ENCODE measurements around the gene PARP6.
"Not testable (repeated sequence)": the region's sequence is repeated elsewhere in the genome, so short reads cannot be mapped to it uniquely, and the experiment has no call there.

Gene PARP6

DNA sequence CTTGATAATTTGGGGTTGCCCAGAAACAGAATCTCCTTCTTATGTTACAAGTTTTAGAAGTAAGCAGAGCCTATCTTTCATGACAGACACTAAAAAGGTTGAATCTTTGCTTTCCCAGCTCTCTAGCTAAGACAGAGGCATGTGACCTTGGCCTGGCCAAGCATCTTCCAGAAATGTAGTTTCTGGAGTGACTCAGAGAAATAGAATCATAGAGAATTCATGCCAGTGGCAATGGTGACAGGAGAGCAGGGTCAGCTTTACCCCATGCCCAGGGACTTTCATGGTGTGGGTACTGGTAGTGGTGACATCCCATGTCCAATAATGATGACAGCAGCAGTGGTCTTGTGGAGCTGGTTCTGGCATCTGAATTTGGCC, 4.0 kb upstream of the PARP6 start:
- no peak for DNase-seq

DNA sequence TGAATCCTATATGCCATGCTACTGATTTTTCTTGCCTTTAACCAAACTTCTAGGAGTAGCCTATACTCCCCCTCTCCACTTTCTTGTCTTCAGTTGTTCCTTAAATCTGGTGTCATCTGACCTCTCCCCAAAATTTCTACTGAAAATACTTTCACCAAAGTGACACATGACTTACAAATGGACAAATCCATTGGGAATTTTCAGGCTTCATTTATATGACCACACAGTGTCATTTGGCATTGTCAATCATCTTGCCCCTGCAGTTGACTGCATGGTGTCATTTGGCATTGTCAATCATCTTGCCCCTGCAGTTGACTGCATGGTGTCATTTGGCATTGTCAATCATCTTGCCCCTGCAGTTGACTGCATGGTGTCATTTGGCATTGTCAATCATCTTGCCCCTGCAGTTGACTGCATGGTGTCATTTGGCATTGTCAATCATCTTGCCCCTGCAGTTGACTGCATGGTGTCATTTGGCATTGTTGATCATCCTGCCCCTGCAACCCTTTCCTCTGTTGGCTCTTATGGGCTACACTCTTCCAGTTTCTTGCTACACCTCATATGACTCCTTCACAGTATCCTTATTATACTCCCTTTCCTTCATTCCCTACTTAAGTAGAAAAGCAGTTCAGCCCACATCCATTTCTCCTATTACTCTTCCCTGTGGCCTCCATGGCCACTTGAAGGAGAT, 3.4 kb upstream of the PARP6 start:
- not testable (repeated sequence) for DNase-seq

DNA sequence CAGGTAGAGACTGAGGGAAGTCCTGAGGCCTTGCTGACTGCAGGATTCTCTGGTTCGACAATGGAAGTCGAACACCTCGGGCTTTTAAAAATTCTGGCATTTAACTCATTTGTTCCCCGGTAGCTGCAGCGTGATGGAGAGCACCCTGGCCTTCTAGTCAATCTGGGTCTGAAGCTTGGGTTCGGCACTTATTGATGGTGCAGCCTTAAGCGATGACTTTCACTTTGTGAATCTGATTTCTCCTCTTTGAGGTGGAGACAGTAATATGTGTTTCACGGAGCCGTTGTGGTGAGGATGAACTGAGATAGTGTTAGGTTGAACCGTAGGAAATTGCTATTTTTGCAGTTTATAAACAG, 621 bp upstream of the PARP6 start:
- no peak for DNase-seq

DNA sequence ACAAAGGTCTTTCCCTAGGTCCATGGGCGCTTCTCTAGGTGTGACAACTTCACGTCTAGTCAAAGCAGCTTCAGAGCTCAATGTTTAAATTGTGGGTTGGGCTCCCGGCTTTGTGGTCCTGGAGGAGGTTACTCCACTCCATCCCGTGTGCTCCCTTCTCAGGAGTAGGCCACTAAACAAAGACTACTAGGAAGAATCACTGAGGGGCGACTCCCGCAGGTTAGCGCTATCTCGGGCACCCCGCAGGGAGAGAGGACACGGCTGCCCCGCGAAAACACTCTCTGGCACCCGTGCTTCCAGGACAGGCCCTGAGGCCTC, 500 bp downstream of the PARP6 start:
- DNase-seq, result peak; percentile 16

DNA sequence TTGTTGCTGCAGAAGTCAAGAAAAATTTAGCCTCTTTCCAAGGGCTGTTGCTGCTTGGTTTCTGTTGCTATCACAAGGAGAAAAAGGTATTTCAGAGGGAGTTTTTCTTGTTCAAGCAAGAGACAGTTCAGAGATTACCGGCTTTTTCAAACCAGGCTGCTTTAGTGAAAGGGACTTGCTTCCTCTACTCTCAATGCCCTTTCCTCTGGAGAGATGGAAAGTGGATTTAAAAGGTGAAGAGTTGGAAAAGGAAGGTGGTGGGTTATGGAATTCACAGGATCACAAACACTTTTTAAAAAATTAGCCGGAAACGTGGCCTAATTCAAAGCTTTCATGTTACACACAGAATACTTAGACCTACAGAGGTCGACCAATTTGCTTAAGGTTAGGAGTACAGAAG, 1.1 kb downstream of the PARP6 start:
- DNase-seq, result no peak

DNA sequence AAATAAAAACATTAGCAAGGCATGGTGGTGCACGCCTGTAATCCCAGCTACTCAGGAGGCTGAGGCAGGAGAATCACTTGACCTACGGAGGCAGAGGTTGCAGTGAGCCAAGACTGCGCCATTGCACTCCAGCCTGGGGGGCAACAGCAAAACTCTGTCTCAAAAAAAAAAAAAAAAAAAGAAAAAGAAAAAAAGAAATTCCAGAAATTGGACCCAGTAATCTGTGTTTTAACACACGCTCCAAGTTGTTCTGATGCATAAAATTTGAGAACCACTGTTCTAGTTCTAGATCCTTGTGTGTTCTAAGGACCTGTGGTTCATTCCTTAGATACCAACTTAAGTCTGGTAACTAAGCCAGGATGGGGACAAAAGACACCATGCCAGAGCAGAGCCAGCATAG, 2.6 kb downstream of the PARP6 start:
- no peak for DNase-seq

DNA sequence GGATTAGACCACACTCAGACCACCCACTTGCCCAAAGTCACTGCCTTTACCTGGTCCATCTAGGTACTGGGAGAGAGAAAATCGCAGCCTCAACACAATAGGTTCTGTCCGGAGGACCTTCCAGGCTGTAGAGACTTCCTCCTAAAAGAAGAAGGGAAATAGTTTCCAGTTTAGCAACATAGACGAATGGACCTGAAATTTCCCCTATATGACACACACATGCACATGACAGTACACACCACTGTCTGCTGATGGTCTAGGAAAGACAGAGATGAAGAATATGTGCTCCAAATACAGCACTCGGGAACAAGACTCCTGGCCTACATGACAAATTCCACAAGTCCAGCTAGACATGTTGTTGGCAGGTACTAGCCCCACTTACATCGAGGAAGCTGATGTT, 7.3 kb downstream of the PARP6 start:
- DNase-seq, result no peak

DNA sequence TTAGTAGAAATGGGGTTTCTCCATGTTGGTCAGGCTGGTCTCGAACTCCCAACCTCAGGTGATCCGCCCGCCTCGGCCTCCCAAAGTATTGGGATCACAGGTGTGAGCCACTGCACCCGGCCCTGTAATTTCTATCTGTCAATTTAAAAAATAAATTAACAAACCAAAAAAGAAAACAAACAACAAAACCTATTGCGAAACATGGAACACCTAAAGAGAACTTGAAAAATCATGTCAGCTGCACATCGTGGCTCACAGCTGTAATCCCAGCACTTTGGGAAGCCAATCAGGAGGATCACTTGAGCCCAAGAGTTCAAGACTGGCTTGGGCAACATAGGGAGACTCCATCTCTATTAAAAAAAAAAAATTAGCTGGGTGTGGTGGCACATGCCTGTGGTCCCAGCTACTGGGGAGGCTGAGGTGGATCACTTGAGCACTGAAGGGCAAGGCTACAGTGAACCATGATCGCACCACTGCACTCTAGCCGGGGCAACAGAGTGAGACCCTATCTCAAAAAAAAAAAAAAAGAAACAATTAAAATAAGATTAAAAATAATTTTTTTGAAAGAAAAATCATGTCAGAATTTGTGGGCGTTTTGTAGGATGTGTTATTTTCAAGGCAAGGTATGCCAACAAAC, 19.6 kb downstream of the PARP6 start:
- no peak for DNase-seq

DNA sequence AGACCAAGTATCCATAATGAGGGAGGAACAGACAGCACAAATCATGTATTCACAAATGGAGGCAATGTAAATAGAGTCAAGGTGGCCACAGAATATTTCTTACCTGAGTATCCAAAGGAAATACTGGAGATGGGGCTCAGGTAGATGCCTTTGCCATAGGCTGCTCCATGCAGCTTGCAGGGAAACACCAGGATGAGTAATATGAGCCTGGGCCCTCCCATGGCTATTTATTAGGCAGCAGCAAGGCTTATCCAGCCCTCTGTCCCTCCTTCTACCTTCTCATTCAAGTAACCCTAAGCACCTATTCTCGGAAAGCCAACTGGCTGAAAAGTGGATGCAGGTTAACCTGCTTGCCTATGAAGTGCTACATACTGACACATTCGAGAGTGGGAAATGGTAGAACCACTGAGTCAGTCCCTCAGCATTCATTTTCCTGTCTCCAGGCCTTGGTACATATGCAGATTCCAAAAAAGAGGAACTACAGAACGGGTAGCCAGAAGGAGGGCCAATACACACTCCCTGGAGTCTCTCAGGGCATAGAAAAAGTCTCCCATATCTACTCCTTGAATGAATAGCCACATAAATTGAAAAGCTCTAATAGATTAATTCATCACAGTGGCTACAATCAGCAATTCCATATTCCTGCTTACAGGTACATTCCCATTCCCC, 23.1 kb downstream of the PARP6 start:
- DNase-seq, result no peak

DNA sequence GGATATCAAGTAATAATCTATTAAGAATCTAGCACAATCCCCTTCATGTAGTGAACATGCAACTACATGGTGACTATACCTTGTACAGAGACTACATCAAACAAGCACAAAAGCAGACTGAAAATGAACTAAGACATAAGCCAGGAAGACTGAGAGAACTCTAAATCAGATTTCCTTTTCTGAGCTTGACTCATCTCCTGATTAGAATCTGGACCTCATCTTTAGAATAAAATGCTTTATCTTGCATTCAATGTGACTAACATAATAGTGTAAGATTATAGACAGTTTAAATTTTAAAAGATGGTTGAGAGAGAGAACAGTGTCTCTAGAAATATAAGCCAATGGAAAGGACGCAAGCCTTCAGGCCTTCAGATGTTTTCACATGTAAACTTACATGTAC, 23.8 kb downstream of the PARP6 start:
- no peak for DNase-seq

DNA sequence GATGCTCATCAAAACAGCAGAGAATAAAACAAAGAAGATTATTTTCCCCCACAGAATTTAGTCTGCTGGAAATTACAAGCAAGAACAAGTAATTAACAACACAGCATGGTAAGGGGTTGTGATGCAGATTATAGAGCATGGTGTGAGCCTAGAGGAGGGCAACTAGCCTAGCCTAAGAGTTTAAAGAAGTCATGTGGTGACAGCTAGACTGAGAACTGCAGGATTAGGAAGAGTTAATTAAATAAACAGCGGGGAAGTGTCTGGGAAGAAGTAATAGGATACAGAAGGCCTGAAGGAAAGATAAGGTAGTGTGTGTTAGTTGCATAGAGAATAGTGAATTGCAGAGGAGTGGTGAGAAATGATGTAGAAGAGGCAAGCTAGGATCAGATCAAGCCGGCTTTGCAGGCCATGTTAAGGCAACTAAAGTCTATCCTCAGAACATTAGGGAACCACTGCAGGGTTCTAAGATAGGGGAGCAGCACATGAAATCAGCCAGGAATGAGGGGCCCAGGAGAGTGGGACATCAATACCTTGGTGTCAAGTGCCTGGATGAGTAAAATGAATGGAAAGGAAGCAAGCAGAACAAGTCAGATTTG, 29.5 kb downstream of the PARP6 start:
- no peak for DNase-seq

DNA sequence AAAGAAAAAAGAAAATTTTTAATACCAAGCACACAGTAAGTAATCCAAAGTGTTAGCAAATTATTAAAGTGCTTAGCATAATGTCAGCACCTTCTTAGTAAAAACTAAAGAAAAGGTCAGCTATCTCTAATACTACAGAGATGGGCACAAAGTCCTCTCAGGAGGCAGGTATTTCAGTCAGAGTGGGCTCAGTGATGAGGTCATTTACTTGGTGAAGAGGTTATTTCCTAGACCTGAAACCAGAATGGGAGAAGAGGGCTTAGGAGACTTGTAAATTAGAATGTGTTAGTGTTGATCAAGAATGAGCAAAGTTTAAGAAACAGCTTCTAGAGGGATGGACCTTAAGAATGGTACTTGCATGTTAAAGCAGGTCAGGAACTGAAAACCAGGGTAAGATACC, 32.7 kb downstream of the PARP6 start:
- DNase-seq, result no peak

DNA sequence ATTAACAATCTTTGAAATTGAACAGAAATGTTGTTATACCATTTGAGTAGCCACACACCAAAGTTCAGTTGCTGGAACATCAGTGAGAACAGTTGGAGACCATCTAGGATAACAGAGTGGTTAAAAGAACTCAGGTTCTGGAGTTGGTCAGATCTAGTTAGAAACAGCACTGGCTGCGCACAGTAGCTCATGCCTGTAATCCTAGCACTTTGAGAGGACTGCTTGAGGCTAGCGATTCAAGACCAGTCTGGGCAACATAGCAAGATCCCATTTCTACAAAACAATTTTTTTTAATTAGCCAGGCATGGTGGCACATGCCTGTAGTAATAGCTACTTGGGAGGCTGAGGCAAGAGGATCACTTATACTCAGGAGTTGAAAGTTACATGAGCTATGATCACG, 33.8 kb downstream of the PARP6 start:
- DNase-seq, result no peak

DNA sequence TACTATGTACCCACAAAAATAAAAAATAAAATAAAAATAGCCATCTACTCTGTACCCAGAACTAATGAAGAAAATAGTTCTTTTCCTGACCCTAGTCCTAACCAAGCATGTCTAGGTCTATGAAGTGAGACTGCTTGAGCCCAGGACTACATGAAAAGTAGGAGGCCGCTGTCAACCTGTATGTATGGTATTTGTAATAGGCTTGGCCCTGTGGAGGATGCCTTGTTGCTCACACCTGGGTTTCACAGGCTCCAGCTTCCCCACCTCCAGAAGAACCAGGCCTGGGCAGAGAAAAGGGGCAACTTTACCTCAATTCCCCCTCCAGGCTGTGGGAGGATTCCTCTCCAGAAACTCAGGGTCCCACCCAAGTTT, 34.5 kb downstream of the PARP6 start:
- DNase-seq, result no peak

DNA sequence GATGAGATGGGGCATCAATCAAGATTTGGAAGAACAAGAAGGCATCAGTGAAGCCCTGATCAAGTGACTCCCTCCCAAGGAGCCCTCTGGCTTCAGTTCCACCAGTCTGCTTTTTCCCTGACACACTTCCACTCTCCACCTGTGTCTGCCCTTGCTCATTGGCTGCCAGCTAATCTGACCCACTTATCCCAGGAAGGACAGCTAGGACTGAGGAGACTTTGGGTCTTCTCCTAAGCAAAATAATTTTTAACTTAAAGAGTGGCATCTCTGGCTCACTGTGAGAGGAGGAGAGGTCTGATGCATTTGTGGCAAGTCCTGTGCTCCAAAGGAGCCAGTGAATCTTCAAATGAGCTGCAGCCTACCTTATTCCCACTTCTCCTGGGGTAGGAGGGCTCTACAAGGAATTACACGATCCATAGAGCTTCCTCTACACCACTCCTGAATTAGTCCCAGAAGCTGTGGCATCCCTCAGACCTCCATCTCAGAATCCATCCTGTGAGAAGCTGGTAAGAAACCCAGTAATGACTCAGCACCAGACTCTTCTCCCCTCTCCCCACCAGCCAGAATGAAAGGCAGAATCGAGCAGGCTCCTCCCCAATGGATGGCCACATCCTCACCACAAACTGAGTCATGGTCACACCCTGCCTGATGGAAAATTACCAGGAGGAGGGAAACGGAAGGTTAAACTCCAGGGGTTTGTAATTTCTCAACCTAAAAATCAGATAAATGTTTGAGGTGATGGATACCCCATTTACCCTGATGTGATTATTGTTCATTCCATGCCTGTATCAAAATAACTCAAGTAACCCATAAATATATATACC, 35.1 kb downstream of the PARP6 start:
- DNase-seq, result peak; percentile 58

DNA sequence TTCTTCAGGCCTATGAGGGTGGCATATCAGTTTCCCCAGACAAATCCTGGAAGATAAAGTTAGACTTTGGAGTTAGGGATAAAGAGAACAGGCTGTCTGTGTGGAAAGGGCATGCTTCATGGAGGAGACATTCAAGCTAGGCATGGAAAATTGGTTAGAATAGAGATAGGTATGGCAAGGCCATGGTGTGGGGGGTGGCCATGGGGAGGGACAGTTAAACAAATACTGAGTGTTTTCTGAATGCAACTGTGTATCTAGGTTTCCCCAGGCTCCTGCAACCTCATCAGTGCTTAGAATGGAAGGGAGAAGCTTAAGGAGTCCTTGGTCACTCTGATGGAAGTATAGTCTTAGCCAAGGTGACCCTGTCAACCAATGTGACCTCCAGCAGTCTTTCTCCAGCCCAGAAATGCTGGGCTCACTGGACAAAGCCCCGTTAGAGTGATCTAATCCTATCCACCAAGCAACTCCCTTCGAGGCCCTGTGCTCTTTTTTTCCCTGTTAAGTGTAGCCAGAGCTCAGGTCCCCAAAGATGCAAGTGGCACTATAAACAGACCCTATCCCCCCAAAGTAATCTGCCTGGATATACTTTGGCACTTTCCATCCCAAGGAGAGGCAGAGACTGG, 35.9 kb downstream of the PARP6 start:
- no peak for DNase-seq

DNA sequence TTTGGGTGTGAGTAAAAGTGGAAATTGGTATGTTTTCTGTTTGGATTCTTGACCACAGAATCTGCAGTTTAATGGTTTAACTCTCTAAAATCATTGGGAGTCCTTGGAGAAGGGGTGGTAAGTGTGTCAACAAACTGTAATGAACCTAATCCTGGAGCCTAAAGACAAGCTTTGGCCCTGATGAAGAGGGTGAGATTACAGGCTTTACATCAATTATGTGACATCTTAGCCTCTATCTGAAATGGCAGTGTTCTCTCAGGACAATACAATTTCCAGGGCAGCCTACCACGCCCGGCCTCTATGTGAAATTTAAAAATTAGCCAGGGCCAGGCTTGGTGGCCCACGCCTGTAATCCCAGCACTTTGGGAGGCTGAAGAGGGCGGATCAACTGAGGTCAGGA, 37.1 kb downstream of the PARP6 start:
- DNase-seq, result no peak

DNA sequence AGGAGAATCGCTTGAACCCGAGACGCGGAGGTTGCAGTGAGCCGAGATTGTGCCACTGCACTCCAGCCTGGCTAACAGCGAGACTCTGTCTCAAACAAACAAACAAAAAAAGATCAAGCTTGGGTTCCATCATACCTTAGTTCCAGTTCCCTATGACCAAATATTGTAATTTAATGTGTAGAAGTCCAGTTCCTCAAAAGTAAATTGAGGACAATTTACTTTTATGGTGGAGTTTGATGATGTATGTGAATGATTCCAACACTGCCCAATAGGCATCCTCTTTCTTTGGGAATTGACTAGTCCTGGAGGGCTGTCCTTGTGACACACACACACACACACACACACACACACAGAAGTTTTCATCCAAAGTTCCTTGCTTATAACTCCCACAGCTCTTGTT, 38.6 kb downstream of the PARP6 start:
- no peak for DNase-seq

DNA sequence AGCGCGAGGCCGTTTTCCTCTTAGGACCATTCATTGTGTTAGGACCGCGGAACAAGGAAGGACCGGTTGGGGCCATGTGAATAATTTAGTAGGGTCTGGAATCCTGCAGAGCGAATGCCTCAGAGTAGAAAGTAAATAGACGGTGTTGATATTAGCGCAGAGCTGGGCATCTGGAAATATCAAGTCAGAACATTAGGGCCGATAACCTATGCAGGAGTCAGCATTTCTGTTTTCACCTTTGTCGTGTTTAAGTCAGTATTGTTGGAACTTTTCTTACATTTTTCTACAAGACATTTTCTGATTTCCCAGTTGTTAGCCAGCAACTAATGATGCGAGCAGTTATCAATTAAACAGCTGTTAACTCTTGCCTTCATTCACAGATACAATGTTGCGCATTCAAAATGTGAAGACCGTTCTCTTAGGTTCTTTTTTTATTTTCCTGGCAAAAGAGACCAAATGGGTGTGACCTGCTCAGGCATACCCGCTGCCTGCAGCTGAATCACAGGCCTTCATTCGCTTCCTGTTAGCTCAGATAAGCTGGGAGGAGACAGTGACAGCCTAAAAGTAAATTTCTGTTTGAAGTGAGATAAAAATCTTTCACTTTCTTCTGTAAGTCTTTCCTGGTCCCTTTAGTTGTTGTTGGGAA, 40.4 kb downstream of the PARP6 start:
- peak; percentile 40 for DNase-seq

DNA sequence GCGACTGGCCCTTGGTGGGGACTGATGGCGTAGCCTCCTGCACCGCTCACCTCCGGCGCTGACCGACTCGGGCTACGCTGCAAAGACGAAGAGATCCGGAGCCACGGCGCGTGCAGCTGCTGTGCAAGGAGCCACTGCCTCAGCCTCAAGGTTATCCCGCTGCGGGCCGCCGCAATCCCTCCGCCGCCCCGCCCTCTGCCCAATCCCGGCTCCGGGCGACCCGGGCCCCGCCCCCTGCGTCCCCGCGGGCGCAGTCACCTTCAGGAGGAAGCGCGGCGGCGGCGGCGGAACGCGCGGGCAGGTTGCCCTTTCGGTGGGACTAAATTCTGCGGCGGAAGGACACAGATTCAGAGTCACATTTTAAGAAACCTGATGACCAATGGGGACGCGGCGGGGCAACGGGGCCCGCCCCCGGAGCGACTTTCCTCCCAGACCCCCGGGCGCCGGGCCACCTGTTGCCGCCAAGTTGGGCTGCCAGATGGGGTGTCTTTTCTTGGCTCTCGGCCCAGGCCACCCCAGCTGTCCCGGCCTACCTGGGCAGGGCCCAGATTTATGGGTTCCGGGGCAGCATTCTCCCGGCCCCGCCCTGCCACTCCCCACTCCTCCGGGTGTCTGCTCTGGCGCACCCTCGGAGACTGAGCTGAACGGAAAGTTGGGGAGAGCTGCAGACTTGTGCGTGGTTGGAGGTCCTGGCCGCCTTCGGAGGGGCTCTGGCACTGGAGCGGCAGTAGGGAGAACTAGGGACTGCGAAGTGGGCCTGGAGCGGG, 41.1 kb downstream of the PARP6 start, which contains the start of gene PKM:
TSS of gene PKM (minus strand) at position 125 of the 767 bp plus-strand sequence. CDS start 12,093 bp downstream, outside the sequence.
- DNase-seq, result peak; percentile 98

All from stimulated activated CD4-positive, alpha-beta T cell treated with anti-CD3 and anti-CD28 coated beads, Interleukin-4, amount 100 ng/mL, for 1 hour (primary cell).